ENCODE data around the gene FBLN2. TPM values are rescaled to one million over a fixed set of nuclear protein-coding genes. Genes with fewer than 3 reads are reported as not detected.
A peak's percentile ranks its signal among the peaks of the same experiment; 100 is the strongest.
"Not testable (repeated sequence)": the region's sequence is repeated elsewhere in the genome, so short reads cannot be mapped to it uniquely, and the experiment has no call there.

Gene FBLN2
- total RNA-seq = 100 to 1,000 TPM; 178 to 256 TPM
- long read RNA-seq, full-length matches to known transcripts = 95 of 290 reads
- long read RNA-seq, partial matches to known transcripts = 152 of 290 reads
- long read RNA-seq, other reads (novel, unspliced or antisense) = 43 of 290 reads

DNA sequence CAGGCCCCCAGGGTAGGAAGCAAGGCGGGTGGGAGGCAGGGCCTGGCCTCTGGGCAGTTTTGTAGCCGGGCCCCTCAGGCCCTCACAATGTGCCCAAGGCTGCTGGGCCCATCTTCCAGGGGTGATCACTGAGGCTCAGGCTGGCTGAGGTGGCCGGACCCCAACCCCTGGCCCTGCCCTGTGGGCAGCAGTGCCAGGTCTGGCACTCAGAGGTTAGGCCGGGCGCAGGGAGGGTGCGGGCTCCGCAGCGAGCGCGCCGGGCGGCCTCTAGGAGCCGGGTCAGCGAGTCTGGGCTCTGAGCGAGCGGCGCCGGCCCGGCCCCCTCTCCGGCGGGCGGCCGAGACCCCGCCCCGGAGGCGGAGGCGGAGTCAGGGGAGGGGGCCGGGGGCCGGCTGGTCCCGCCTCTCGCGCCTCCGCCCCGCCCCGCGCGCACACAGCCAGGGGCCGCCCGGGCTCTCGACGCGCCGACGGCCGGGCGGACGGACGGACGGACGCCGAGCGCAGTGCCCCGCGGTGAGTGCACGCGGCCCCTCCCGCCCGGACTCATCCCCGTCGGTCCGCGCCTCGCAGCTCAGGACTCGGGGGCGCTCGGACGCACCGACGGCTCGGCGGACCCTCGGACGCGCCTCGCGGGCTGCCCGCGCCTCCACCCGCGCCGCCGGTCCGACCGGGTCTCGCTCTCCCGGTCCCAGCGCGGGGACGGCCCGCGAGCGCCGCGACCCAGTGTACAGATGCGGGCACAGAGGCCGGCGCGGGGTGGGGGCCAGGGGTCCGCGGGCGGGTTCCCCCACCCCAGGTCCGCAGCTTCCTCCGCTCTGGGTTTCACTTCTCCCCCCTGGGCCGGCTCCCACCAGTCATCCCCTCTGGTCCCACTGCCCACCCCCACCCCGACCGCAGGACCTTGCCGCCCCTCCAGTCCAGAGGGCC is at the start of gene FBLN2:
Gene FBLN2, plus strand, starts transcription at position 430 of the 927 bp plus-strand sequence. CDS start 21,231 bp downstream, outside the sequence.
- intact Hi-C loops (cut with DNase I) = no loop called here
- ATAC-seq = peak; percentile 79 to 90
- peak; percentile 74 for DNase-seq

DNA sequence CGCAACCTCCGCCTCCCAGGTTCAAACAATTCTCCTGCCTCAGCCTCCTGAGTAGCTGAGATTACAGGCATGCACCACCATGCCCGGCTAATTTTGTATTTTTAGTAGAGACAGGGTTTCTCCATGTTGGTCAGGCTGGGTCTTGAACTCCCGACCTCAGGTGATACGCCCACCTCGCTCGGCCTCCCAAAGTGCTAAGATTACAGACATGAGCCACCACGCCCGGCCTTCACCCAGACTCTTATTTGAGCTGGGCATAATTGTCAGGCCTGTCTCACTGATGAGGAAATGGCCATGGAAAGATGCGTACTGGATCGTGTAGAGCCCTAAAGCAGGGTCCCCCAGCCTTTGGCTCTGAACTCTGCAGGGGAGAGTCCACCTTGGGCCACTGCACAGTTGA is 49.7 kb upstream of the FBLN2 start:
- intact Hi-C loops (cut with DNase I); DNase-seq; ATAC-seq: not testable (repeated sequence)

DNA sequence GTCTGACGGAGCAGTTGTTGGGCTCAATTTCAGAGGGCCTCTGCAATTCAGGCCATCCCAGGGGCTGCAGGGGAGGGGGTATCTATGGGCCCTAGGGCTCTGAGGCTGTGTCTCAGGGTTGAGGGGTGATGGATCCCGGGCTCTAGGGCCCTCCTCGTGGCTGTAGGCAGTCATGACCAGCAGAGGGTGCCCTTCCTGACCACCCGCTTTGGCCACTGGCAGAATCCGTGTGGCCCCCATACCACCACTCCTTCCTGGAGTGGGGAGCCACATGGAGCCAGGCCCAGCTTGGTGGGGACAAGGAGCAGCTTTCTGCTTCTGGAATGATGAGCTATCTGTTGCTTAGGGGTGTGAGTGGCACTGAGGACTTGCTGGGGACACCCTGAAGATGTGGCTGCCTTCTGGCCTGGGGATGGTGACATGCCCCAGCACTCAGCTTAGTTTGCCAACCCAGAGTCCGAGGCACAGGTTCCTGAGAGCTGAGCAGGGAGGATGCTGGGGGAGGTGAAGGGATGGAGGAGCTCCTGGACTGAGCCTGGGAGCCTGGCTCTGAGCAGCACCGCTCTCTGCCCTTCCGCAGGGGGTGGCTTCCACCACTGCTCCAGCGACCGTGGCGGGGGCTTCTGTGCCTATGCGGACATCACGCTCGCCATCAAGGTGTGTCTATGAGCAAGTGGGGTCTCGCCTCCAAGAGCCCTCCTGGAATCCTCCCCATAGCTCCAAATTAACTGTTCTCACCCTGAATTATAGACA is 48.6 kb upstream of the FBLN2 start:
- peak in 1 of 2 donors; percentile 10 for ATAC-seq
- no peak for DNase-seq
- intact Hi-C loops (cut with DNase I) = no loop called here

DNA sequence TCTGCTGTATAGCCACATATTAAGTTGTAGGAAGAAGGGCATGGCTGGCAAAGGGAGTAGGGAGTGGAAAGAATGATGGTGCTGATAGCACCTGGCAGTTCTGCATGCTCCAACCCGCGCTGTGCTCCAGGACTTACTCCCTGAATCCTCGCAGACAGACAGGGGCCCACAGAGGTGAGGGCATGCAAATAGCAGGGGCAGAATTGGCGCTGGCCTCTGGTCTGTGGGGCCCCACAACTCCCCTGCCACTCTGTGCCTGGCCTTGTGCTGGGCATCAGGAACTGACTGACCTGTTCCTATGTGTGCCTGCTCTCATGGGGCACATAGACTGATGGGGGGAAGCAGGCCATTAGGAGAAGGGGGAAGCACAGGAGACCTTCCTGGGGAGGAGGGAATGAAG is 47.9 kb upstream of the FBLN2 start:
- ATAC-seq (peak in 1 of 2 donors; percentile 16), DNase-seq (no peak)
- intact Hi-C loops (cut with DNase I) = no loop called here

DNA sequence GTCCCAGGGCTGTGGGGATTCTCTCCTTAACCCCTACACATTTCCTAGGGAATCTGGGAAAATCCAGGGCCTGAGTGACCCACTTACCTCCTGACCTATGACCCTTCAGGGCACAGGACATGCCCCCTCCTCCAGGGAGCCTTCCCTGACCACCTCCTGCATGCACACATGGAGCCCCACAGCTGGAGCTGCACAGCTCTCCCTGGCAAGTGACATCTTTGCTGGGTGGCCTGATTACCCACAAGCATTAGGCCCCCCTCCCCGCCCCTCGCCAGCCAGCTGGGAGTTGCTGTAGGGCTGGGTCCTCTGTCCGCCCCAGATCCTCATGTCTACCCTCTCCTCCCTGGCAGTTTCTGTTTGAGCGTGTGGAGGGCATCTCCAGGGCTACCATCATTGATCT is 47.4 kb upstream of the FBLN2 start:
- DNase-seq (no peak), ATAC-seq (no peak)
- intact Hi-C loops (cut with DNase I) = no loop called here

DNA sequence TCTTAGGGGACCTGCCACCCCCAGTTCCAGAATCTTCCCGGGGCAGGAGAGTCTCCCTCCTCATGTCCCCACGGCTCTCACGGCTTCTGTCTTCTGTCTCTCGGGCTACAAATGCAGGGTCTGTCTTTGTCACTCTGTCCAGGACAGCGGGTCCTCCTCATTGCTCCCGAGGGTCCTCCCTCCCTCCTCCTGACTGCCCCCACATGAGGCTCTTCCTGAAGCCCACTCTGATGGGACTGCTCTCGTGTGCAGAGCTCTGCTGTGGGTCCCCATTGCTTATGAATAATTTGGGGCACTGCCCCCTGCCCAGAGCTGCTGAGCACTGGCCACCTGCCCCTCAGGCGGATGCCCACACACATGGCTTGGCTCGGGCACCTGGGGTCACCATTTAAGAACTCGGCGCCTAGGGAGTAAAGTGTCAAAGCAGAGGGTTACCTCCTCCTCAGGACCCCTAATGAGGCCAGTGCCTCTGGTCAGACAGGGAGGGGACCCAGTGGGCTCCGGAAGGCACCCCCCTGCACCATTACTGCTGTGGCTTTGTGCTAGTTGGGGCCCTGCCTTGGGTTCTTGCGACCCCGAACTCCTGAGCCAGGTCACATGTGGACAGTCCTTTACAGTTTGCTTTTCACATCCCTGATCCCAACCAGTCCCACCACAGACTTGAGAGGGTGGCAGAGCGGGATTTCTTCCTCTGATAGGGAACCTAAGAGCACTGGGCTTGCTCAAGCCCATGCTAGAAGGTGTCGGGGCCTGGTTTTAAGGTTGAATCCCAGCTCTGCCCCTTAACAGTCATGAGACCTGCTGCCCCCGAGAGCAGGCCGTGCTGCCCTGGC is 46.8 kb upstream of the FBLN2 start:
- DNase-seq (peak; percentile 13), ATAC-seq (no peak)
- intact Hi-C loops (cut with DNase I) = no loop called here

DNA sequence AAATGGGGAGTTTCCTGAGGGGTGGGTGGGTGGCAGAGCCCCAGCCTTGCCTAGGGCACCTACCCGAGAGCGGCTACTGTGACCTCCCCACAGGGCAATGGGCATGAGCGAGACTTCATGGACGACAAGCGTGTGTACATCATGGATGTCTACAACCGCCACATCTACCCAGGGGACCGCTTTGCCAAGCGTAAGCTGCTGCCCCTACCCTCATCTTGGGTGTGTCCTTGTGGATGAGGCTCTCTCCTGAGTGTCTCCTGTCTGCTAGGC is 46.2 kb upstream of the FBLN2 start:
- intact Hi-C loops (cut with DNase I) = no loop called here
- DNase-seq = peak; percentile 13
- no peak for ATAC-seq

DNA sequence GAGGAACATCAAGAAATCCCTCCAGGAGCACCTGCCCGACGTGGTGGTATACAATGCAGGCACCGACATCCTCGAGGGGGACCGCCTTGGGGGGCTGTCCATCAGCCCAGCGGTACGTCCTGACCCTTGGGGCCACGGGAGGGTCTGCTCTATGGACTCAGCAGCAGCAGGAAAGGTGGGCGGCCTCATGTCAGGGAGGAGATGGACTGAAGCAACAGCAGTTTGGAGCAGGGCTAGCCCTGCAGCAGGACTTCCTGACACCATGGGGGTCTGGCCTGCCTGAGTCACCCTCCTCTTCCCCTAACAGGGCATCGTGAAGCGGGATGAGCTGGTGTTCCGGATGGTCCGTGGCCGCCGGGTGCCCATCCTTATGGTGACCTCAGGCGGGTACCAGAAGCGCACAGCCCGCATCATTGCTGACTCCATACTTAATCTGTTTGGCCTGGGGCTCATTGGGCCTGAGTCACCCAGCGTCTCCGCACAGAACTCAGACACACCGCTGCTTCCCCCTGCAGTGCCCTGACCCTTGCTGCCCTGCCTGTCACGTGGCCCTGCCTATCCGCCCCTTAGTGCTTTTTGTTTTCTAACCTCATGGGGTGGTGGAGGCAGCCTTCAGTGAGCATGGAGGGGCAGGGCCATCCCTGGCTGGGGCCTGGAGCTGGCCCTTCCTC is 44.6 kb upstream of the FBLN2 start:
- no peak for ATAC-seq
- peak; percentile 21 for DNase-seq
- intact Hi-C loops (cut with DNase I) = no loop called here

DNA sequence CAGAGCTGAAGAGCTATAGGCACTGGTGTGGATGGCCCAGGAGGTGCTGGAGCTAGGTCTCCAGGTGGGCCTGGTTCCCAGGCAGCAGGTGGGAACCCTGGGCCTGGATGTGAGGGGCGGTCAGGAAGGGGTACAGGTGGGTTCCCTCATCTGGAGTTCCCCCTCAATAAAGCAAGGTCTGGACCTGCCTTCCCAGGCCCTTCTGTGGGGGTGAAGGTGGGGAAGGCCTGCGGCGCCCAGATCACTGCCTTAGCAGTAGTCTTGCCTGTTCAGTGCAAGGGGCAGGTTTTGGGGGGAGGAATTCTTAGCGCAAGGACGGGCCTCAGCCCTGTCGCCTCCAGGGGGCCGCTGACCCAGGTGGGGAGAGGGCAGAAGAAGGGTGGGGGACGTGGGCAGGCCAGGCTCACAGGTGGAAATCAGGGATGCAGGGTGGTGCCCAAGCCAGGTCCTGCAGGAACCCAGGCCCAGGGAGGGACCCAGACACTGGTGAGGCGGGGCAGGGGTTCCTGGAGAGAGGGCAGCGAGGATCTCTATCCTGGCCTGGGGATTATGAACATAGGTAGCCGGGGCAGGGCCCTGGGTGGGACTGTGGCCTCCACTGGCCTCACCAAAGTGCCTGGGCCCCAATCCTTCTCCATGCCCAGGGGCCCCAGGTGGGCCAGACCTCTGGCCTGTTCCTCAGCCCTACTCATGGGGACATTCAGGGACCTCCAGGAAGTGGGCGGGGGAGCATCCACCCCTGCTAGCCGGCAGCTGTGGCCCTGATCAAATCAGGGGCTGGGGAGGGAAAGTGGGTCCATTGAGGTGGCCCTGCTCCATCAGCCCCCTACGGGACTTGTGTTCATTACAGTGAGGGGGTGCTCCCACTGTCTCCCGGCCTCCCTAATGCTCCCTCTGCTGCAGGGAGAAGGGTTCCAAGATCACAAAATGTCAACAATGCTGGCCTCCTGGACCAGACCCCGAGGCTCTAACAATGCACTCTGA is 43.5 kb upstream of the FBLN2 start:
- DNase-seq (no peak), ATAC-seq (no peak)
- intact Hi-C loops (cut with DNase I) = no loop called here

DNA sequence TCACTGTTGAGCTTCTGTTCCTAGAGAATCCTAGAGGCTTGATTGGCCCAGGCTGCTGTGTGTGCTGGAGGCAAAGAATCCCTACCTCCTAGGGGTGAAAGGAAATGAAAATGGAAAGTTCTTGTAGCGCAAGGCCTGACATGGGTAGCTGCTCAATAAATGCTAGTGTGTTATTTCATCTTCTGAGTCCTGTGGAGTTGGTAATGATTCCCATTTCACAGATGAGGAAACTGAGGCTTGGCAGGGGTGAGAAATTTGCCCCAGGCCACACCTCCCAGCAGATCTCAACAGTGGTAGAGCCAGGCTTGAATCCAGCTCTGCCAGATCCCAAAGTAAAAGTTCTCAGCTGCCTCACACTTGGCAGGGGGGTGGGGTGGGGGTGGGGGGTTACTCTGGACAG is 42.7 kb upstream of the FBLN2 start:
- ATAC-seq = no peak
- DNase-seq = no peak
- intact Hi-C loops (cut with DNase I) = no loop called here

DNA sequence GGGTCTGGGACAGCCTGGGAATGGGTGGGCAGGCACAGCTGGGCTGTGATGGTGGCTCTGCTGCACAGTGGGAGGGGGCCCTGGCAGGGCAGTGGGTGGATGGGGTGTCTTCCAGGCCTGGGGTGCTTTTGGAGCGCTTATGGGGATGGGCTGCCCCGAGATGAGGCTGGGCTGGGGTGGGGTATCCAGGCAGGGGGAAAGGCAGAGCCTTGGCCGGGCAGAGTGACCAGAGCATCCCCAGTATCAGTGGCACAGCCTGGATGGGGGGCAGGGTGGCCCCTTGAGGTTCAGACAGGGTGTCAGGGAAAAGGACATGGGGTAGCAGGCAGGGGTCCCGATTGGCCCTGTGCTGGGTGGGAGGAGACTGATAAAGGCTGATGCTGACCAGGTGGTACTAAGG is 42.2 kb upstream of the FBLN2 start:
- DNase-seq (no peak), ATAC-seq (no peak)

DNA sequence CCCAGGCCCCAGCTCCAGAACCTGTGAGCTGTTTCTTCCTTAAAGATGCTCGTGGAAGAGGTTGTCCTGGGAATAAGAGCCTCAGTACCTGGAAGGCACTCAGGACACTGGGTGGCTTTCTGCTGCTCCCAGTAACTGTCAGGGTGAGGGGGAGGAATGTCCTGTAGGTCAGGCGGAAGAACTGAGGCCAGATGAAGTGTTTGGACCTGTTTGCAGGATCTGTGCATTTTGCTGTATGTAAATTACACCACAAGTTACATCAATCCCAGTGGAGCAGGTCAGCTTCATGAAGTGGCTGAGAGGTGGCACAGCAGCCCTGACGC is 41.7 kb upstream of the FBLN2 start:
- intact Hi-C loops (cut with DNase I) = no loop called here
- DNase-seq (no peak), ATAC-seq (no peak)

More for the DNA sequence above, 42.2 kb upstream of the FBLN2 start:
- intact Hi-C loops (cut with DNase I) = no loop called here

DNA sequence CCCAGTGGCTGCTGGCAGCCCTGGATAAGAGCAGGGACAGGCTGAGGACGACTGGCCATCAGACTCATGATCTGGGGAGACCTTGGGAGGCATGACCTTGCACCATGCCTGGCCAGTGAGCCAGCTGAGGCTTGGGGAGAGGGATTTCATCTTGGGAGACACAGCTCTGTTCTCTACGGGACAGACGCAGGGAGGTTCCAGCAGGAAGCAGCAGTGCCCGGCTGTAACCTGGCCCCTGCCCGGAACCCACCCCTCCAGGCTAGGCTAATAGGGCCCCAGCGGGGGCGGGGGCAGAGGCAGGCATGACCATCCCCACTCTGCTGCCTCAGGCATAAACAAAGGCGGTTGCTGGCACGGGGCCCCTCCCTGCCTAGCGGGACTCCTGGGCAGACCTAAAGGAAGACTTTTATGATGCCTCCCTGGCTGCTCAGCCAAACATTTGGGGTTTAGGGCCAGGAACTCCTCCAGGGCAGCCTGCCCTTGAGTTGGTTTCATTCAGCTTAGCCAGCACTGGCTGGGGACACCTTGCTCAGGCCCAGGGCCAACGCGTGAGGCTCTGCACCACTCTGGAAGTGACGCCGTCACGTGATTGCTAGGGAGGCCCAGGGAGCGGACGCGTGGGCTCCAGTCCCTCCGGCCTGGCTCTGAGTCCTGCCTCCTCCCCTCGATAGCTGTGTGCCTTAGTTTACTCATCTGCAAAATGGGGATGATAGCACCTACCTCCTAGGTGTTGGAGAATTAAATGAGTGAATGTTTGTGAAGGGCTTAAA is 41.2 kb upstream of the FBLN2 start:
- DNase-seq (no peak), ATAC-seq (peak; percentile 61 to 76)
- intact Hi-C loops (cut with DNase I) = no loop called here

DNA sequence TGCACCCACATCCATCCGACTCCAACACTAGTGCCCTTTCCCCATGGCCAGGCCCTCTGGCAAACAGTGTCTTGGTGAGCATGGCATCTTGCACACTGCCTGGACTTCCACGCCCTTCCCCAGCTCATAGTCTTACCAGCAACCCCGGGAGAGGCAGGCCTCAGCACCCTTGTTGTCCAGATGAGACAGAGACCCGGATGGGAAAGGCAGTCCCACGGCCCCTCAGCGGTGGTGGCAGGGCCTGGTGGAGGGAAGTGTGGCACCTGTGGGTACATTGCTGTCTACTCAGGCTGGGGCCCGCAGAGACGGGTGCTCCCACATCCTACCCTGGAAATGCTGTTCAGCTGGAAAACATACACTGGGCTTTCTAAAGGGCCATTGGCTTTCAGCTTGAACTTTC is 40.4 kb upstream of the FBLN2 start:
- DNase-seq = no peak
- intact Hi-C loops (cut with DNase I) = no loop called here
- ATAC-seq = no peak

DNA sequence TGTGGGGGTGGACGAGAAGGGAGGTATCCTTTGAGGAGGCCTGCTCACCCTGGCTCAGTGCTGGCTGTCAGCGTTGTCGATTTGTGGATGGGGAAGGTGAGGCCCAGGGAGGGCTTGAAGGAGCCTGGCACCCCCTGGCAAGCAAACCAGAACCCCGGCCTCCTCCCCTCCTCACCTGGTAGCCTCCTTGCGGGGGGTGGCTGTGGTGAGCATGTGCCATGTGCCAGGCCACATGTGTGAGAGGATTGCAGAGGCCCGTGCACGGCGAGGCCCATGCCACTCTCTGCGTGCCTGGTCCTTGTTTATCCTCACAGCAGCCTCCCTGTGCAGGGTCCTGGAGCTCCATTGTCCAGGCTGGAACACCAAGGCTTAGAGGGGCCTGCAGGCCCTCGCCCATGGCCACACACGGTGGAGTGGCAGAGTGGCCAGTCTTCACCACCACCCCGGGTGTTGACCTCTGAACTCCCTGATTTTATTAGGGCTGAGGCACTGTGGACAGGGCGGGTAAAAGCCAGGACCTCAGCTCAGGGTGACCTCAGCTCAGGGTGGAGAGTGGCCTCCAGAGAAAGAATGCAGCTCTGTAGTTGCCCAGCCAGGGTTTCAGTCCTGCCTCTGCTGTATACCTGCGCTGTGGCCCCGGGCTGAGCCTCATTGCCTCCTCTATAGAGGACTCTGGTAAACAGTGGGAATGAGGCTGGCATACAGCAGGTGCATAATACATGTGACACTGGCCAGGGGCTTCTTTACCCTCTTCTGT is 39.7 kb upstream of the FBLN2 start:
- no peak for ATAC-seq

DNA sequence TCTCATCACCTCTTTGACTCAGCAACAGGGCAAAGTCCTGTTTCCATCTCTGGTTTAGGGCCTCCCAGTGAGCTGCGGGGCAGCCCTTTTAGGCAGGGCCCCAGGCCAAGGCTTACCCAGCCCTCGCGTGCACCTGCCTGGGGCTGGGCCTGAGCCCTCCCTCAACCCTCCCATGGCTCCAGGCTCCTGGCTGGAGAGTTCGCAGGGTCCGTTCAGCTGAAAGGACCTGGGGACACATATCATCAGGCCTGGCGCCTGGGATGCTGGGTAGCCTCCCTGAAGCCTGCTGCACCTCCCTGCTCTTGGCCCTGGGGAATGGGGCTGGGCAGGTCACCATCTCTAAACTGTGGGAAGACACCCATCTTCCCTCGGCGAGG is 39.1 kb upstream of the FBLN2 start:
- no peak for DNase-seq
- intact Hi-C loops (cut with DNase I) = no loop called here
- no peak for ATAC-seq

More for the DNA sequence above, 39.7 kb upstream of the FBLN2 start:
- intact Hi-C loops (cut with DNase I) = no loop called here
- DNase-seq = peak; percentile 10

DNA sequence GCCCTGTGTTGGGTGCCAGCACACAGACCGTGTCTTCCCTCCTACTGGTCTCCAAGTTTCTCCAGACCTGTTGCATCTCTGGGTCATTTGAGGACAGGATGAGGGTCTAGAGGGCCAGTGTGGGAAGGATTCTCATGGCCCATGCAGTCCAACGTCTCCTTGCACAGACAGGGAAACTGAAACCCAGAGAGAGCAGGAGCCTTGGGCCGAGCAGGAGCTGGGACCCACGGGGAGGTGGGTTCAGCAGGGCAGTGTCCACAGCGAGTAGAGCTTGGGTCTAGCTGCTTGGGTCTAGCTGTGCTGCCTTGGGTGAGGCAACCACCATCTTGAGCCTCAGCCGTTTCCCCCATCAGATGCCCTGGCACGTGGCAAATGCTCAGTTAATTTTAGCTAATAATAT is 36.5 kb upstream of the FBLN2 start:
- no peak for DNase-seq
- ATAC-seq = no peak
- intact Hi-C loops (cut with DNase I) = no loop called here
